ENCODE measurements around the gene CLCNKB.
"Not testable (repeated sequence)": the region's sequence is repeated elsewhere in the genome, so short reads cannot be mapped to it uniquely, and the experiment has no call there.

CLCNKB gene

DNA sequence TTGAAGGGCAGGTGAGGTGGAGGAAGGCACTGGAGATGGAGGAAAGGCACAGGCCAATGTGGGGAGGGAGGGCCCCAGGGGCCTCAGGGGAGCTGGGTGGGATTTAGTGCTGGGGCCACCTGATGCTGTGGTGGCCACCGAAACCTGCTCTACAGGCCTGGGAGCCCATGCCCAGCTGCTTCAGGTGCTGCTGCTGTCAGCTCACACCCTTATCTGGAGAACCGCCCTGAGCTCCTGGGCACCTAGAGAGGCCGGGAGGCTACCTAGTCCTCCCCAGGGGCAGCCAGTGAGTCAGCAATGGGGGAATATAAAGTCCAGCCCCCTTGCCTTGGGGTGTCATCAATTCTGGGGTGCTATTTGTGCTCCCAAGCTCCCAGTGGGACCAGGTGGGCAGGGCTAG lies 17.7 kb downstream of the CLCNKB start:
- DNase-seq (ENCODE audit: low spot score): no peak

- not testable (repeated sequence) for DNase-seq (ENCODE audit: low spot score)
These were observed 18.6 kb downstream of the CLCNKB start for GRCh38 chr1:16061989-16062686.

DNA sequence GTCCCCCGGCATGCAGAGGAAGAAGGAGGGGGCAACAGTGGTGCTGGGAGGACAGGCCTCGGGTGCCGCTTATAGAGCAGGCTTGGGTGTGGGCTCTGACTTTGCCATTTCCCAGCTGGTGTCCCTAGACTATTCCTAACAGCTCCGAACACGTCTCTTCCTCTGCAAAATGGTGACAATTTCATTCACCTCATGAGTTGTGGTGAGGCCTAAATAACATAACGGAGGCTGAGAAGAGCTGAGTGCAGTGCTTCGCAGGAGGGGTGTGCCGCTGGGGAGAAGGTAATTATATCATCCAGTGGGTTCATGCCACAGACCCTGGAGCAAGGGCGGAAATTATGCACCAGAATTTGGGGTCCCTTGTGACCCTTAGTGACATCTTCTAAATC lies 19.1 kb downstream of the CLCNKB start:
- DNase-seq (ENCODE audit: low spot score): not testable (repeated sequence)

DNA sequence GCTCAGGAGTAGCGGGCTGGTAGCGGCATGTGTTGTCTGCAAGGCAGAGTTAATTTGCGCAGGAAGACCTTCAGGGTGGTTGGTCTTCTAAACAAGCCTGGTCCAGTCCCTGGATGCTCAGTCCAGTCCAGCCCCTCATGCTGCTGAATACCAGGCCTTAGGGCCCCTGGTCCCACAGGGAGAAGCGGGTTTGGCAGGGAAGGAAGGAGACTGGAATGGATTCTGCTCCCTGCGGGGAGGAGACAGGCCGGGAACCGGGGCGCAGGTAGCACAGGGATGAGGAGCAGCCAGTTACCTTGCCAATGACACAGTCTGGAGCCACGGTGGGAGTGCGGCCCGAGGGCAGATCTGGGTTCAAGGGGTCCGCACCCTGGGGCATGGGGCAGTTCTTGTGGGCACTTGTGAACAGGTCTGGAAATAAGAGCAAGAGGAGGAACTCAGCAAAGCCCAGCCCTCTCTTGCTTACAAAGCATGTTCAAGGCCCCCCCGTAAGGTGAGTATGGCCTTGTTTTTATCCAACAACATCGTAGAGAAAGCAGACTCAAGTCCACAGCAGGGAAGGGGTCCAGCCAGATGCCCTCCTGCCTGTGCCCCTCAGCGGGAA lies 19.7 kb downstream of the CLCNKB start:
- no peak for DNase-seq (ENCODE audit: low spot score)

GRCh38 chr1:16063921-16064320 lies 20.3 kb downstream of the CLCNKB start:
- no peak for DNase-seq (ENCODE audit: low spot score)

- DNase-seq (ENCODE audit: low spot score): no peak
These were observed 21.1 kb downstream of the CLCNKB start for GRCh38 chr1:16064536-16065268.

GRCh38 chr1:16065269-16065576 lies 21.6 kb downstream of the CLCNKB start:
- DNase-seq (ENCODE audit: low spot score): no peak

GRCh38 chr1:16066245-16066644 lies 22.7 kb downstream of the CLCNKB start:
- DNase-seq (ENCODE audit: low spot score): no peak

GRCh38 chr1:16067127-16067768 lies 23.7 kb downstream of the CLCNKB start:
- no peak for DNase-seq (ENCODE audit: low spot score)

- no peak for DNase-seq (ENCODE audit: low spot score)
These were observed 24.4 kb downstream of the CLCNKB start for GRCh38 chr1:16067933-16068332.

- peak; percentile 76 for DNase-seq (ENCODE audit: low spot score)
These were observed 25.0 kb downstream of the CLCNKB start for GRCh38 chr1:16068356-16069270.

DNA sequence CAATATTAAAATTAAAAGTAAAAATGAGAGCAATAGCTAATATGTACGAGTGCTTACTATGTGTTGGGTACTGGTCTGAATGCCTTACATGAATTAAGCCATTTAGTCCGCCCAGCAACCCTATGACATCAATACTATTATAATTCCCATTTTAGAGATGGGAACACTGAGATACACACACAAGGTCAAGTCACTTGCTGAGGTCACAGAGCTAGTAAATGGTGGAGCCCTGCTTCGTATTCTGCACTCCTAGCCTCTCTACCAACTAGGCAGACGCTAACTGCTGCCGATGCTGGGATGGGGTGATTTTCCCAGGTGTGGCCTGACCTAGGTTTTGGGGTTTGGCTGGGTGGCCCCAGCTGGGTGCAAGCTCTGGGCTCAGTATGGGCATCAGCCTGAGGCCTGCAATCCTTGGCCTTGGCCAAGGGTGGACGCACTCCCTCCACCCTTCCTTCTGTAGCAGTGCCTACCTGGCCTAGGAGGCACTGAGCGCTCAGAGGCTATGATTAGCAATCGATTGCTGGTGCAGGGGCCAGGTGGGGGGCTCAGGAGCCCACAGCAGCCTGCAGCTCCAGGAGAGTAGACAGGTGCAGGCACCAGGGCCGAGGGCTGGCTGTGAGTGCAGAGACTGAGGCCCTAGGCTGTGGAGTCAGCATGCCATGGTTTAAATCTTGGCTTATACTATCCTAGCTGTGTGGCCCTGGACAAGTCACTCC lies 27.2 kb downstream of the CLCNKB start:
- no peak for DNase-seq (ENCODE audit: low spot score)

- no peak for DNase-seq (ENCODE audit: low spot score)
These were observed 28.0 kb downstream of the CLCNKB start for GRCh38 chr1:16071614-16072013.

- no peak for DNase-seq (ENCODE audit: low spot score)
These were observed 28.5 kb downstream of the CLCNKB start for GRCh38 chr1:16072095-16072494.

DNA sequence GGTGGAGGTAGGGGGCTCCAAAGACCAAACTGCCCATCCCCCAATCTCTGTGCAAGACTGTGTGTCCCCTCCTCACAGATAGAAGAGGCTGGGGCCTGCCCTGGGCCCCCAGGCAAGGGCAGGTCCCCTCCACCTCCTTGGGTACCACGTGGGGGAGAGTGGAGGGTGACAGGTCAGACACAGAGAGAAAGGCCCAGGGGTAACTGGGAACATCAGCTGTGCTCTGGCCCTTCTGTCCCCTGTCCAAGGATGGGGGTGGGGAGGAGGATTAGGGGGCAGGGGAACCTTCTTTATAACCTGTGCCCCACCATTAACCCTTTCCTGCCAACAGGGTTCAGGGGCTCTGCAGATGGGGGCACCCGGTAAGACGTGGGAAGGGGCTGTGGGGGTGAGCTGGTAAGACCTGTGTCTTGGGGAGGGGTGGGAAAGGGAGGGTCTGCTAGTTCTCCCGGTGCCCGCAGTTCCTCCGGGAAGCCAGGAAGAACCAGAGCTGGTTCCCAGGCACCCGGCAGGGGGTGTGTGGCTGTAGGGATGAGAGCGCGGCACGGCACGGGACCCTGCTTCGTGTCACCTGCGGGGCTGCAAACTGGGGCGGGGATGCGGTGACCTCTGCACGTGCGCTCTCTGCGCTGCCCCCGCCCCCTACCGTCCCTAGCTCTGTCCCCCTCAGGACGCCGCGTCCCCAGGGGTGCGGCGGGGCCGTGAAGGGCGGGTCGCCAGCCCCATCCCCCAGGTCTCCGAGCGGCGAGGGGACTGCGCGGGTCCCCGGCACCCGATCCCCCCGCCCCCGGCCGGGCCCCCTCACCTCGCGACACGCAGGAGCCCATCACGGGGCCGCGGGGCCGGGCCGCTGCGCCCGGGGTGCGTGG lies 29.3 kb downstream of the CLCNKB start:
- DNase-seq (ENCODE audit: low spot score): peak; percentile 51

- peak; percentile 89 for DNase-seq (ENCODE audit: low spot score)
These were observed 30.0 kb downstream of the CLCNKB start, which contains the start of gene FAM131C for GRCh38 chr1:16073490-16074119. Gene FAM131C, minus strand, starts transcription at chr1:16073651. Its CDS starts 209 bp downstream, at chr1:16073442.

DNA sequence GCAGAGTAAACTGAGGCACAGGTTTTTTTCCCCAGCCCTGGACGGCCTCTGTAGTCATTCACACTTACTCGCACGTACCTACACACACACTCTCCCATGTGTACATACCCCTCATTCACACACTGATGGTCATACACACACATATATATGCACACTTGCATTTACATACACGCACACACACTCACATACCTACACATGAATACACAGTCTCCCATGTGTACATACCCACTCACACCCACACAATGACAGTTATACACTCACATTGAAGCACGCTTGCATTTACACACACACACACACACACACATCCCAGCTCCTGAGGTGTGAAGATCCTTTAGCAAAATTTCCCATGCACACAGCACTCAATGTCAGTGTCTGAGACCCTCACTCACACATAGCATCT lies 30.6 kb downstream of the CLCNKB start:
- no peak for DNase-seq (ENCODE audit: low spot score)

DNA sequence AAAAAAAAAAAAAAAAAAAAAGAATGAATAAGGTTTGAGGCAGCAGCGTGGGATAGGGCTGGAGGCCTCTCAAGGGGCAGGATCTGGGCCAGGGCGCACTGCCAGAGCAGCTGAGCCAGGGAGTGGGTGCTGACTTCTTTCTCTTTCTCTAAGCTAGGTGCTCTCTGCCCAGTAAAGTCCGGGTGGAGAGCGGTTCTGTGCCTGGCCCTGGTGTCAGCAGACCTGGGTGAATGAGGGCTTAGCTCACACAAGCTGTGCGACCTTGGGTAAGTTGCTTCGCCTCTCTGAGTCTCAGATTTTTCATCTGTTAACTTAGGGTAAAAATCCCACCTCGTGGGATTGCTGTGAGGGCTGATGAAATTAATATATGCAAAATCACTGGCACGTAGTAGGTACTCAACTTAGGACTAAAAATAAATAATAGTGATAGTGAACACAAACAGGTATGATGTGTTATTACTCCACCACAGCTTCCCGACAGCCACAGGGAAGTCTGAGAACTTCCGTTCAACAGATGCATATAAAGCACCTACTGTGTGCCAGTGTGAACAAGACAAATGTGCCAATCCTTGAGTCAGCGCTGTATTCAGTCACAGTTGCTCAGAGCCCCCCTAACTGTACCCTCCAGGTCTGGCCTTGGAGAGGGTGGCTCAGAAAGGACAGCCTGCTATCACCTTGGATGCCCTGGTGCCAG lies 31.9 kb downstream of the CLCNKB start:
- peak; percentile 43 for DNase-seq (ENCODE audit: low spot score)

Data from AG20443 (cell line).